Right lobe of liver (tissue), 4 donors: ENCODE results near the gene ADGRL3.

Experiments used
- POLR2A ChIP-seq: fragments of 450-650 bp; IDR thresholded peaks from one replicate; pipeline ENCODE4 v1.6.1; 2017; ENCODE audit warnings: antibody characterized with exemption, mild to moderate bottlenecking
- TF ChIP-seq, protein P1 (sequence below), 4 donors: fragments of 200-600 bp in 3 of 4; fragments of 450-650 bp in 1 of 4; IDR thresholded peaks; one replicate each; pipeline versions ENCODE4 v1.5.1 to v1.8.0; 2016 to 2022; ENCODE audit warnings: antibody characterized with exemption in 4 of 4, mild to moderate bottlenecking in 2 of 4
- donor health status: DM: no; HTN: no; CAD: no.
- donor health status: DM: no; HTN: no; CAD: no.
- donor health status: DM: no; HTN: yes; CAD: no.

- TF ChIP-seq, protein P1, sequence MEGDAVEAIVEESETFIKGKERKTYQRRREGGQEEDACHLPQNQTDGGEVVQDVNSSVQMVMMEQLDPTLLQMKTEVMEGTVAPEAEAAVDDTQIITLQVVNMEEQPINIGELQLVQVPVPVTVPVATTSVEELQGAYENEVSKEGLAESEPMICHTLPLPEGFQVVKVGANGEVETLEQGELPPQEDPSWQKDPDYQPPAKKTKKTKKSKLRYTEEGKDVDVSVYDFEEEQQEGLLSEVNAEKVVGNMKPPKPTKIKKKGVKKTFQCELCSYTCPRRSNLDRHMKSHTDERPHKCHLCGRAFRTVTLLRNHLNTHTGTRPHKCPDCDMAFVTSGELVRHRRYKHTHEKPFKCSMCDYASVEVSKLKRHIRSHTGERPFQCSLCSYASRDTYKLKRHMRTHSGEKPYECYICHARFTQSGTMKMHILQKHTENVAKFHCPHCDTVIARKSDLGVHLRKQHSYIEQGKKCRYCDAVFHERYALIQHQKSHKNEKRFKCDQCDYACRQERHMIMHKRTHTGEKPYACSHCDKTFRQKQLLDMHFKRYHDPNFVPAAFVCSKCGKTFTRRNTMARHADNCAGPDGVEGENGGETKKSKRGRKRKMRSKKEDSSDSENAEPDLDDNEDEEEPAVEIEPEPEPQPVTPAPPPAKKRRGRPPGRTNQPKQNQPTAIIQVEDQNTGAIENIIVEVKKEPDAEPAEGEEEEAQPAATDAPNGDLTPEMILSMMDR (IDR thresholded peaks at IDR 0.05): no peak
- no peak for TF ChIP-seq POLR2A
Measured at GRCh38 chr4:61817071-61817470, 616.9 kb downstream of the ADGRL3 start.
